ENCODE data around the gene SLCO2A1.

DNA sequence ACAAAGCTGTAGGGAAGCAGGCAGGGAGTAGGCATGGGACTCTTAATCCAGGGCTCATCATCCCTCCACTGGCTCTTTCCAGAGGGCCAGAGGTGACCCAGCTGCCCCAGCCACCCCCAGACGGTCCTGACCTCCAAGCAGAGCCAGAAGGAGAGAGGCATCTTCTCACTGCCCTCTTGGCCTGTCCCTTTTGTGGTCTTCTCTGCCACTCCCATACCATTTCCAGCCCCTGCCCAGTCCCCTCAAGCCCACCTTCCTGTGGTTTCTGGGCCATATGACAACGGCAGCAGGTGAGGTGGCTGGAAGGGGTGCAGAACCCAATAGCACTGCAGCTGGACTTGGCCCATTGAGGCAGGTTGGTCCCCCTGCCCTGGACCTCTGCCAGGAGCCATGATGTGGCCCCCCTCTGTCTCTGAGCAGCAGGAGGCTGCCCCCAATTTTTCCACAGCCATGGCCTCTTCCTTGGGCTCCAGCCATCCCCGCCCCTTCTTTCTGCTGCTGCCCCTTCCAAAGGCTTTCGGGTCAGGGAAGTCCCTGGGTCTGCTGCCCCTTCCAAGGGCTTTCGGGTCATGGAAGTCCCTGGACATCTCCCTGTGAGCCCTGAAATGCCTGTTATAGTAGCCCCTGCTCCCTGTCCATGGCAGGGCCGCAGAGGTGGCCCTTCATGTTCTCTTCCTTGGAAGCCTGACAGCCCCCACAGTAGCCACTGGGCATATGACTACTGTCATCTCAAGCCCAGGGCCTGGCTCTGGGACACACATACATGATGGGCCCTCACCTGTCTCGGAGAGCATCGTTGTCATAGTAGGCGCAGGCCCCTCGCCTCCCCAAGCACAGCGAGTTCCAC is 94.5 kb downstream of the SLCO2A1 start:
- TF ChIP-seq GATA2 (IDR thresholded peaks at IDR 0.05; ENCODE audit: low read depth, low read length) = no peak
- no peak for TF ChIP-seq GATA3 (IDR thresholded peaks at IDR 0.05; ENCODE audit: low read depth, low read length)

Data from SH-SY5Y (cell line).